Activated T-helper 17 cell treated with anti-CD3 and anti-CD28 coated beads, Interleukin-2, amount 50 U/mL, for 72 hours (primary cell): ENCODE results near the gene KLHL29. TPM values are rescaled to one million over a fixed set of nuclear protein-coding genes. Genes with fewer than 3 reads are reported as not detected.

Experiments
- ATAC-seq: fragments of 150-1000 bp; cut with Tn5 transposase; replicated peaks from 2 replicates; pipeline ENCODE4 v1.10.0; 2021; ENCODE audit warnings: mild to moderate bottlenecking, moderate library complexity
- H3K27ac Mint-ChIP-seq: one replicate; pipeline ENCODE4 v1.8.0; 2022; ENCODE audit warnings: mixed read lengths
- H3K27me3 Mint-ChIP-seq: one replicate; pipeline ENCODE4 v1.8.0; 2022; ENCODE audit warnings: mixed read lengths
- H3K36me3 Mint-ChIP-seq: one replicate; pipeline ENCODE4 v1.8.0; 2022; ENCODE audit warnings: low read depth, mild to moderate bottlenecking, mixed read lengths
- H3K4me1 Mint-ChIP-seq: one replicate; pipeline ENCODE4 v1.8.0; 2022; ENCODE audit warnings: mixed read lengths
- H3K4me3 Mint-ChIP-seq: one replicate; pipeline ENCODE4 v1.8.0; 2022; ENCODE audit warnings: mild to moderate bottlenecking, mixed read lengths
- H3K9me3 Mint-ChIP-seq: one replicate; pipeline ENCODE4 v1.8.0; 2022; ENCODE audit warnings: mixed read lengths
- total RNA-seq, 2 donors: library from RNA; stranded (reverse); gene quantifications; one replicate each; pipeline ENCODE4 v1.2.3, GENCODE V29; 2022

The KLHL29 gene
- total RNA-seq, 2 donors from 2014 or later, result 0.26 to 0.56 TPM

GRCh38 chr2:23694058-23695045 is 309.4 kb downstream of the KLHL29 start:
- Mint-ChIP-seq H3K27ac (peak overlapping the region; percentile 54), H3K27me3 (no peaks in the 10 kb centered on the region), H3K4me3 (no peak overlapping the region)

DNA sequence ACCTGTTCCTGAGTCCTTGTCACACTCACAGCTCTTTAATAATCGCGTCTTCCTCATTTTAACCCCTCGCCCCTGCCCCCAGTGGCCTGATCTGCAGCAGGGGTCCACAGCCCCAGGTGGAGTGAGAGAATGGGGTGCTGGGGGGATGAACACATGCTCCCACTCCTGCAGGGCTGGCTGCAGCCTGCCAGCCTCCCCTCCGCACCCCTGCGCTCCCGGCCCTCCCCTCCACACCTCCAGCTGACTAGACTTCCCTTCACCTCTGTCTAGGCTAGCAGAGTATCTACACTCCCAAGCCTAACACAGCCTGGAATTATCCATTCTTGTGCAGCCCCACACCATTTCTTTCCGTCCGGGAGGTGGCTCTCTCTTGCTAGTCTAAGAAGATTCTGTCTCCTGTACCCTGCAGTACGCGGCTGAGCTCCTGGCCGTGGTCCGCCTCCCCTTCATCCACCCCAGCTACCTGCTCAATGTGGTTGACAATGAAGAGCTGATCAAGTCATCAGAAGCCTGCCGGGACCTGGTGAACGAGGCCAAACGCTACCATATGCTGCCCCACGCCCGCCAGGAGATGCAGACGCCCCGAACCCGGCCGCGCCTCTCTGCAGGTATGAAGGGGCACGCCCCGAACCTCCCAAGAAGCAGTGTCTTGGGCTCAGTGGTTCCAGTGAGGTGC is 310.4 kb downstream of the KLHL29 start:
- Mint-ChIP-seq H3K27ac (no peak overlapping the region), H3K9me3 (no peaks in the 10 kb centered on the region), H3K4me1 (peaks cover 6% of the 10 kb centered on the region), H3K4me3 (no peak overlapping the region), H3K36me3 (no peaks in the 10 kb centered on the region), H3K27me3 (no peaks in the 10 kb centered on the region)
- no peak for ATAC-seq

More at GRCh38 chr2:23694058-23695045, 309.4 kb downstream of the KLHL29 start:
- H3K36me3 Mint-ChIP-seq, result no peaks in the 10 kb centered on the region
- no peak for ATAC-seq
- H3K4me1 Mint-ChIP-seq, result no peaks in the 10 kb centered on the region
- H3K9me3 Mint-ChIP-seq, result no peaks in the 10 kb centered on the region

DNA sequence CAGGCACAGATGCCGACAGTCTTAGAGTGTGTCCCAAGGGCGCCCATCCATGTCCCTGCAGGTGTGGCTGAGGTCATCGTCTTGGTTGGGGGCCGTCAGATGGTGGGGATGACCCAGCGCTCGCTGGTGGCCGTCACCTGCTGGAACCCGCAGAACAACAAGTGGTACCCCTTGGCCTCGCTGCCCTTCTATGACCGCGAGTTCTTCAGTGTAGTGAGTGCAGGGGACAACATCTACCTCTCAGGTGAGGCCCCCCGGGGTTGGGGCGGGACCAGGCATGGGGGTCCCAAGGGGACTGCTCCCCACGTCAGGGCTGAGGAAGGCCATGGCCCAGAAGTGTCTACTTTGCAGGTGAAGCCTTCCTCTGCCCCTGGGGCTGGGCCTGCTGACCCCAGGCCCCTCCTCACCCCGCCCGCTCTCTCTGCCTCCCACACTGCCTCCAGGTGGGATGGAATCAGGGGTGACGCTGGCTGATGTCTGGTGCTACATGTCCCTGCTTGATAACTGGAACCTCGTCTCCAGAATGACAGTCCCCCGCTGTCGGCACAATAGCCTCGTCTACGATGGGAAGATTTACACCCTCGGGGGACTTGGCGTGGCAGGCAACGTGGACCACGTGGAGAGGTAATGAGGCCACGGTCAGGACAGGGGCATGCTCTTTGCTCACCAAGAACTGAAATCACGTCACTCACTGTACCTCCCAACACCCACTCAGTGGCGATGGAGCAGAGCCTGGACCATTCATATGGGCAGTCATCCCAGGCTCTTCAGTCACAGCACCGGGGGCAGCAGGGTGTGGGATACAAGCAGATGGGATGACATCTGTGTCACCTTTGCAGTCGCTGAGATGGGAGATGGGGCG is 311.1 kb downstream of the KLHL29 start:
- Mint-ChIP-seq H3K36me3 (no peaks in the 10 kb centered on the region), H3K27me3 (no peaks in the 10 kb centered on the region), H3K4me3 (no peak overlapping the region), H3K9me3 (no peaks in the 10 kb centered on the region), H3K27ac (no peak overlapping the region), H3K4me1 (peaks cover 6% of the 10 kb centered on the region)
- ATAC-seq, result no peak

DNA sequence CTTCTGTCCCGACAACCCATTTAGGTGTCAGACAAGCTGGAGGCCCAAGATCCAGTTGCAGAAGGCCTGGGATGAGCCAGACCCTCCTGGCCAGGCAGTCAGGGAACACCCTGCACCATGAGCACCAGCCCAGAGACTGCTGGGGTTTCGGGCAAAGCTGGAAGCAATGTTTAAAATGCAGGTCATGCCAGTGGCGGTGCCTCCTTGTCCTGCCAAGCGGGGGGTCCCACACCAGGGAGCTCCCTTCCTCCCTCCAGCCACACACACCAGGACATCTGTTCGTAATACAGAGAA is 311.7 kb downstream of the KLHL29 start:
- H3K36me3 Mint-ChIP-seq, result no peaks in the 10 kb centered on the region
- ATAC-seq, result no peak
- H3K4me3 Mint-ChIP-seq, result no peak overlapping the region

DNA sequence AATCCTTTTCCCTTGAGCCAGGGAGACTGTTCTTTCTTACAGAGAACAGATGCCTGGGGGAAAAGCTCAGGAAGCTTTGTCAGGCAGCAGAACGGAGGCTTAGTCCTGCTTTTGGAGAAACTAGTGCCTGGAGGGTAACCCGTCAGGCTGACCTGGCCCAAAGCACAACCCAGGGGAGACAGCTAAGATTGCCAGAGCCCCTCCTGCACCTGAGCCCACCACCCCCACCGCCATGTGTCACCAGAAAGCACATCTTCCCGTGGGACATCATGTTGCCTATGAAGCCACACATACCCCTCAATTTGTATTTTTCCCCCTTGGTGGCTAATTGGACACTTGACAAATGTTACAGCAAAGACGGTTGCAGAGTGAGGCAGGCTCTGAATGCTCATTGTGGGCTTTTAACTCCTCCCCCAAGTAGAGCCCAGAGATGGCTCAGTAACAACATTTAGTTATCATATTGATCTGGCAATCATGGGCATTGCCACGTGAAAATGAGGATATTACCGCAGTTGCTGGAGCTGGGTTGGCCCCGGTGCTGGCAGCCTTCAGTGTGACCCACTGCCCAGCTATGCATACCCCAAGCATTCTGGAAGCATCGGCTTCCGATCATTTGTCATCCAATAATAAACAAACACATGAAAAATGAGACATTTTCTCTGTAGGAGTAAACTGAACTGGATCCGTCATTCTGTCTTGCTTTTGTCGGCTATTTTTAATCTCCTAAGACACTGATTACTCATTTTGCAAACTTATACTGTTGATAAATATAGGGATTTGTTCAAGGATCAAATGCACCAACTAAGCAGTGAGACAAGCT is 312.5 kb downstream of the KLHL29 start:
- Mint-ChIP-seq H3K9me3 (no peaks in the 10 kb centered on the region), H3K27me3 (no peaks in the 10 kb centered on the region), H3K4me1 (peaks cover 6% of the 10 kb centered on the region), H3K27ac (no peak overlapping the region), H3K4me3 (no peak overlapping the region), H3K36me3 (no peaks in the 10 kb centered on the region)
- no peak for ATAC-seq

More for the DNA sequence above, 311.7 kb downstream of the KLHL29 start:
- peaks cover 6% of the 10 kb centered on the region for H3K4me1 Mint-ChIP-seq
- H3K27ac Mint-ChIP-seq, result no peak overlapping the region
- H3K27me3 Mint-ChIP-seq, result no peaks in the 10 kb centered on the region
- H3K9me3 Mint-ChIP-seq, result no peaks in the 10 kb centered on the region

GRCh38 chr2:23698116-23698693 is 313.2 kb downstream of the KLHL29 start:
- no peak overlapping the region for H3K27ac Mint-ChIP-seq
- no peak overlapping the region for H3K4me3 Mint-ChIP-seq
- ATAC-seq, result no peak
- H3K27me3 Mint-ChIP-seq, result no peaks in the 10 kb centered on the region
- no peaks in the 10 kb centered on the region for H3K9me3 Mint-ChIP-seq
- peaks cover 6% of the 10 kb centered on the region for H3K4me1 Mint-ChIP-seq
- H3K36me3 Mint-ChIP-seq, result no peaks in the 10 kb centered on the region

DNA sequence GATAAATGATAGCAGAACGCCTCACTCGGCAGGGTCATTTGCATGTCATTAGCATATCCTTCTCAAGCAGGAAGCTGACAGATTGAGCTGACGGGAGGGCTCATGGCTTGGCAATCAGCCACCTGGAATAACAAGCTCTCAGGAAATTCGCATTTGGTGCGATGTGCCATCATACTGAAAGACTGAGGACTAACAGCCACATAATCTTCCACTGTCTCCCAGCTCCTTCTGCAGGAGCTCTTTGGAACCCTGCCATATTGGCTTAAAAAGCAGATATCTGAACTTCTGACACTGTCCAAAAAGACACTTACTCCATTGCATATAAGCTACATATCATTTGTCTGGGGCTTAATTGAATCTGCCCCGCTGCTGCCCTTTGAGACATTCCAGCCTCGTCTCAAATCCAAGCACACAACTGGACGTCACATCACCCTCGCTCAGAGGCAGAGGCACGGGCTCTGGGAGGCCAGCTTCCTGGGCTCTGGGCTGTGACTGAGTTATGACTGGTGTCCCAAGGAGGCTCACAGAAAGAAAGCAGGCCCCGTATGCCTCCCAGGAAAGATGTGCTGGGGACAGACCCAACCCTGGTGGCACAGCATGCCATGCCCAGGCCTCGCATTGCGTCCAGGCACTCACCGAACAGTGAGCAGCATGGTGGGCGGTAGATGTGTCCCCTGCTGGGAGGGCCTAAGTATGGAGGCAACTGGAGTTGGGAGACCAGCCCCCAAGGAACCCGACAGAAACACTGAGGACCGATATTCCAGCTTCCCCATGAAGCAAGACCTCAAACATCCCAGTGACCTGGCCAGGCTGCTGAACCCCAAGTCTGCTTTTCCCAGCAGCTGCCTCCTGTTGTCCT is 314.0 kb downstream of the KLHL29 start:
- no peaks in the 10 kb centered on the region for H3K36me3 Mint-ChIP-seq
- H3K9me3 Mint-ChIP-seq, result no peaks in the 10 kb centered on the region
- peaks cover 6% of the 10 kb centered on the region for H3K4me1 Mint-ChIP-seq
- H3K27me3 Mint-ChIP-seq, result no peaks in the 10 kb centered on the region
- no peak for ATAC-seq
- no peak overlapping the region for H3K4me3 Mint-ChIP-seq
- no peak overlapping the region for H3K27ac Mint-ChIP-seq

DNA sequence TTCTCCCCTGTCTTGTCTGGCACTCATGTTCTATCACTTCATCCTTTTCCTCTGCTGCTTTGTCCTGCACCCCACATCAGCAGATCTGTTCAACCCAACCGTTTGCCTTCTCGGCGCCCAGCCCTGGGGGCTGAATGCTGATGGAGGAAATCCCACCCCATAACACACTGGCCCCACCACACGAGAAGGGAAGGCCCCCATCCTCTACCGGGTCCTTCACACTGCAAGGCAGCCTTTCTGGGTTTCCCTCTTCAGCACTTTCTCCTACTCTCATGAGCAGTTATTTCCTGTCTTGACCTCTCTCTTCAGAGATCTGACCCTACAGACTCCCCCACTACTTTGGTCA is 314.6 kb downstream of the KLHL29 start:
- no peak for ATAC-seq
- no peaks in the 10 kb centered on the region for H3K27me3 Mint-ChIP-seq
- H3K4me1 Mint-ChIP-seq, result peaks cover 6% of the 10 kb centered on the region
- H3K36me3 Mint-ChIP-seq, result no peaks in the 10 kb centered on the region
- no peak overlapping the region for H3K27ac Mint-ChIP-seq
- H3K9me3 Mint-ChIP-seq, result no peaks in the 10 kb centered on the region
- no peak overlapping the region for H3K4me3 Mint-ChIP-seq

DNA sequence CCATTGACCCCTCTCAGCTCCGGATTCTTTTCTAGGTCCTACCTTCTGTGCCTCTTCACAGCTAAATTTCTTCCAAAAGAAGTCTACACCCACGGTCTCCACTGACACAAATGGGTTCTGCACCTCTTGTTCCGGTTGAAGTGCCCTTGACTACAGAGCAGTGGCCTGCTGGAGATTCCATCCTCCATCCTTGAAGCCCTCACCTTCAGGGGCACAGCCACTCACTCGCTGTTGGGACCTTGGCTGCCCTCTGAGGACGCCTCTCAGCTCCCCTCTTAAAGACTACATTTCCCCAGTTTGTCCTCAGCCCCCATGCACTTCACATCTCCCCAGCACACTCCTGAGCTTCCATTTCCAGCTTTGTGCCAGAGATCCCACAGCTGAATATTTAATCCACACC is 315.6 kb downstream of the KLHL29 start:
- Mint-ChIP-seq H3K27me3 (no peaks in the 10 kb centered on the region), H3K4me1 (peaks cover 6% of the 10 kb centered on the region), H3K36me3 (no peaks in the 10 kb centered on the region), H3K4me3 (no peak overlapping the region), H3K9me3 (no peaks in the 10 kb centered on the region), H3K27ac (no peak overlapping the region)
- ATAC-seq, result no peak

GRCh38 chr2:23703037-23703582 is 318.1 kb downstream of the KLHL29 start:
- H3K4me1 Mint-ChIP-seq, result peaks cover 6% of the 10 kb centered on the region
- no peak for ATAC-seq
- H3K36me3 Mint-ChIP-seq, result peaks cover 10% of the 10 kb centered on the region
- no peak overlapping the region for H3K27ac Mint-ChIP-seq
- no peak overlapping the region for H3K4me3 Mint-ChIP-seq
- no peaks in the 10 kb centered on the region for H3K27me3 Mint-ChIP-seq
- H3K9me3 Mint-ChIP-seq, result no peaks in the 10 kb centered on the region

GRCh38 chr2:23703583-23704385 is 318.8 kb downstream of the KLHL29 start:
- no peaks in the 10 kb centered on the region for H3K9me3 Mint-ChIP-seq
- peaks cover 10% of the 10 kb centered on the region for H3K36me3 Mint-ChIP-seq
- H3K4me3 Mint-ChIP-seq, result no peak overlapping the region
- H3K27me3 Mint-ChIP-seq, result no peaks in the 10 kb centered on the region
- H3K4me1 Mint-ChIP-seq, result peaks cover 6% of the 10 kb centered on the region
- no peak overlapping the region for H3K27ac Mint-ChIP-seq
- ATAC-seq, result no peak
